ENCODE measurements around the gene SNX1.

Gene SNX1

DNA sequence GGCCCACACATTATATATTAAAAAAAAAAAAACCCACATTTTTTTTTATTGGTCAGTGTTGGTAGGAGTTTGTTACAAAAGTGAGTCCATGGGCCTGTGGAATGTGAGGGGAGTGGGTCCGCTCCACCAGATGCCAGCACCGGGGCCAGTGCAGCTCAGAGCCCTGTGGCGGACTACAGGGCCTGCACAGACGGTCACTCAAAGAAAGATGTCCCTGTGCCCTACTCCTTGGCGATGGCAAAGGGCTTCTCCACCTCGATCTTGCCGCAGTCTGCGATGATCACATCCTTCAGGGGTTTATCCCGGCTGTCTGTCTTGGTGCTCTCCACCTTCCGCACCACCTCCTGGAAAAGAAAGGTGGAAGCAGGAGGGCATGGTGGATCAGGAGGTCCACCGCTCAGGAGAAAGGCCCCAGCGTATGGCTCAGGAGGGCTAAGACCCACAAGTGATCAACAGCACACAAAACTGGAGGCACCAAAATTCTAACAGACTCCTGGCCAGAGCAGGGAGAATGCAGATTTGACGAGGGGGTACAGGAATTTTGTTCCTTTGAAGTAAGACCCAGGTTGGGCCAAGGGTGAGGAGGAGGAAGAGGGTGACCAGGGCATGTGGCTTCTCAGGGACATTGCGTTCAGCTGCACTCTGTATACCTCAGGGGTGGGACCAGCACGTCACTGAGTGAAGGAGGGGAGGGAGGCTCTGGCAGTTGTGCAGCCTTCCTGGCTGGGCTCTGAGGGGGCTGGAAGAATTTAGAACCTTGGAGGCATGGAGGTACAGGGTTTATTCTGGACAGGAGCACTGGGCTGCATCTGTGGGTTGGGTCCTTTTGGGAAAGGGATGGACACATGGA lies 60.2 kb downstream of the SNX1 start:
- no peak overlapping the region for H3K27ac ChIP-seq (ENCODE audit: extremely low read depth, low read depth, low read length)
- ChIA-PET POLR2A (interaction anchor here (0.7 kb wide), 3 partner anchors 8 to 415 kb away, joined by 3 to 6 read pairs (median 5); no protein-coding TSS in a partner anchor), CTCF (no interaction called here)
- no peak for TF ChIP-seq GLI4 (tag by site-specific recombination; IDR thresholded peaks at IDR 0.05)
- no peak for TF ChIP-seq GLI2 (tag by site-specific recombination; IDR thresholded peaks at IDR 0.05; ENCODE audit: borderline replicate concordance, low read depth)
- TF ChIP-seq, protein P1, sequence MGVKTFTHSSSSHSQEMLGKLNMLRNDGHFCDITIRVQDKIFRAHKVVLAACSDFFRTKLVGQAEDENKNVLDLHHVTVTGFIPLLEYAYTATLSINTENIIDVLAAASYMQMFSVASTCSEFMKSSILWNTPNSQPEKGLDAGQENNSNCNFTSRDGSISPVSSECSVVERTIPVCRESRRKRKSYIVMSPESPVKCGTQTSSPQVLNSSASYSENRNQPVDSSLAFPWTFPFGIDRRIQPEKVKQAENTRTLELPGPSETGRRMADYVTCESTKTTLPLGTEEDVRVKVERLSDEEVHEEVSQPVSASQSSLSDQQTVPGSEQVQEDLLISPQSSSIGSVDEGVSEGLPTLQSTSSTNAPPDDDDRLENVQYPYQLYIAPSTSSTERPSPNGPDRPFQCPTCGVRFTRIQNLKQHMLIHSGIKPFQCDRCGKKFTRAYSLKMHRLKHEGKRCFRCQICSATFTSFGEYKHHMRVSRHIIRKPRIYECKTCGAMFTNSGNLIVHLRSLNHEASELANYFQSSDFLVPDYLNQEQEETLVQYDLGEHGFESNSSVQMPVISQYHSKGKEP (tag by site-specific recombination; IDR thresholded peaks at IDR 0.05) = no peak
- TF ChIP-seq TCF7L2 (IDR thresholded peaks at IDR 0.05; ENCODE audit: borderline replicate concordance, low read depth, low read length) = no peak
- no peak for TF ChIP-seq ZNF221 (tag by site-specific recombination; IDR thresholded peaks at IDR 0.05; ENCODE audit: borderline replicate concordance)
- TF ChIP-seq ZNF354C (tag by site-specific recombination; IDR thresholded peaks at IDR 0.05; ENCODE audit: borderline replicate concordance, low read depth) = no peak
- TF ChIP-seq SALL2 (tag by site-specific recombination; IDR thresholded peaks at IDR 0.05; ENCODE audit: borderline replicate concordance) = no peak
- no peak for TF ChIP-seq ZNF48 (tag by site-specific recombination; IDR thresholded peaks at IDR 0.05)
- TF ChIP-seq, protein P2, sequence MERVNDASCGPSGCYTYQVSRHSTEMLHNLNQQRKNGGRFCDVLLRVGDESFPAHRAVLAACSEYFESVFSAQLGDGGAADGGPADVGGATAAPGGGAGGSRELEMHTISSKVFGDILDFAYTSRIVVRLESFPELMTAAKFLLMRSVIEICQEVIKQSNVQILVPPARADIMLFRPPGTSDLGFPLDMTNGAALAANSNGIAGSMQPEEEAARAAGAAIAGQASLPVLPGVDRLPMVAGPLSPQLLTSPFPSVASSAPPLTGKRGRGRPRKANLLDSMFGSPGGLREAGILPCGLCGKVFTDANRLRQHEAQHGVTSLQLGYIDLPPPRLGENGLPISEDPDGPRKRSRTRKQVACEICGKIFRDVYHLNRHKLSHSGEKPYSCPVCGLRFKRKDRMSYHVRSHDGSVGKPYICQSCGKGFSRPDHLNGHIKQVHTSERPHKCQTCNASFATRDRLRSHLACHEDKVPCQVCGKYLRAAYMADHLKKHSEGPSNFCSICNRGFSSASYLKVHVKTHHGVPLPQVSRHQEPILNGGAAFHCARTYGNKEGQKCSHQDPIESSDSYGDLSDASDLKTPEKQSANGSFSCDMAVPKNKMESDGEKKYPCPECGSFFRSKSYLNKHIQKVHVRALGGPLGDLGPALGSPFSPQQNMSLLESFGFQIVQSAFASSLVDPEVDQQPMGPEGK (tag by site-specific recombination; IDR thresholded peaks at IDR 0.05) = no peak
- no peak for TF ChIP-seq ZSCAN30 (tag by site-specific recombination; IDR thresholded peaks at IDR 0.05)
- no peak for TF ChIP-seq ZNF776 (tag by site-specific recombination; IDR thresholded peaks at IDR 0.05; ENCODE audit: borderline replicate concordance)
- peaks cover 2% of the 10 kb centered on the region; the same call in 1 of the 2 replicates for H3K4me1 ChIP-seq (ENCODE audit: control insufficient read depth, insufficient read depth, low read length)
- H3K4me3 ChIP-seq (ENCODE audit: low read depth, low read length) = no peak overlapping the region
- H3K9me3 ChIP-seq (ENCODE audit: control insufficient read depth, insufficient read depth, low read depth, low read length) = no peaks in the 10 kb centered on the region
- H3K36me3 ChIP-seq (ENCODE audit: control insufficient read depth in 2 of 2, insufficient read depth in 1 of 2, low read length in 2 of 2) = peaks cover 7 to 66% of the 10 kb centered on the region in 2 experiments; a peak in 2 of 3 replicates

DNA sequence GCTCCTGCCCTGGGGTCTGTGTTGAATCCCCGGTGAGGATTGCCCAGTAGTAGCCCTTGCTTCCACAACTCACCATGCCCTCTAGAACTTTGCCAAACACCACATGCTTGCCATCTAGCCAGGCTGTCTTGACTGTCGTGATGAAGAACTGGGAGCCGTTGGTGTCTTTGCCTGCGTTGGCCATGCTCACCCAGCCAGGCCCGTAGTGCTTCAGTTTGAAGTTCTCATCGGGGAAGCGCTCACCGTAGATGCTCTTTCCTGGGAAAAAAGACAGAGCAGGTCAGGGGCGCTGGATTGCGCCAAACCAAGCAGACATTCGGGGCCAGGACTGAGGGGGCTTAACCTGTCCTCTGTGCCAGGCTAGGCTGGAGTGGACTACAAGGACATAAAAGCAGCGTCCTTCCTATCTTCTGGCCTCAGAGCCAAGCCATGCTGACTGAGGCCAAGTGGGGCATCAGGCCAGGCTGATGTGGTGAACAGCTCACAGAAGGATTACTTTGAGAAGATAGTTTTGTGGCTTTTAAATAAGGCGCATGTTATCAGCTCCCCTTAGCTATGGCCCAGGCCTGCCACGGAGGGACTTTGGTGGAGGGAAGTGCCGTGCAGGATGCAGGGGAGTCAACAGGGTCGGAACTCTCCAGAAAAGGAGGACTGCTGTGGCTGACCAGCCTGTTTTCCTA lies 61.0 kb downstream of the SNX1 start:
- Histone ChIP-seq H3K27ac (ENCODE audit: extremely low read depth, low read depth, low read length) (no peak overlapping the region), H3K9me3 (ENCODE audit: control insufficient read depth, insufficient read depth, low read depth, low read length) (no peaks in the 10 kb centered on the region), H3K4me1 (ENCODE audit: control insufficient read depth, insufficient read depth, low read length) (peaks cover 2% of the 10 kb centered on the region; the same call in 1 of the 2 replicates), H3K36me3 (ENCODE audit: control insufficient read depth in 2 of 2, insufficient read depth in 1 of 2, low read length in 2 of 2) (peaks cover 12 to 70% of the 10 kb centered on the region in 2 experiments; a peak in 2 of 3 replicates), H3K4me3 (ENCODE audit: low read depth, low read length) (no peak overlapping the region)
- ChIA-PET POLR2A (no interaction called here), CTCF (no interaction called here)
- TF ChIP-seq BCL11B (tag by site-specific recombination; IDR thresholded peaks at IDR 0.05; ENCODE audit: low read depth) = no peak
- TF ChIP-seq ZNF48 (tag by site-specific recombination; IDR thresholded peaks at IDR 0.05) = no peak
- TF ChIP-seq, protein P3, sequence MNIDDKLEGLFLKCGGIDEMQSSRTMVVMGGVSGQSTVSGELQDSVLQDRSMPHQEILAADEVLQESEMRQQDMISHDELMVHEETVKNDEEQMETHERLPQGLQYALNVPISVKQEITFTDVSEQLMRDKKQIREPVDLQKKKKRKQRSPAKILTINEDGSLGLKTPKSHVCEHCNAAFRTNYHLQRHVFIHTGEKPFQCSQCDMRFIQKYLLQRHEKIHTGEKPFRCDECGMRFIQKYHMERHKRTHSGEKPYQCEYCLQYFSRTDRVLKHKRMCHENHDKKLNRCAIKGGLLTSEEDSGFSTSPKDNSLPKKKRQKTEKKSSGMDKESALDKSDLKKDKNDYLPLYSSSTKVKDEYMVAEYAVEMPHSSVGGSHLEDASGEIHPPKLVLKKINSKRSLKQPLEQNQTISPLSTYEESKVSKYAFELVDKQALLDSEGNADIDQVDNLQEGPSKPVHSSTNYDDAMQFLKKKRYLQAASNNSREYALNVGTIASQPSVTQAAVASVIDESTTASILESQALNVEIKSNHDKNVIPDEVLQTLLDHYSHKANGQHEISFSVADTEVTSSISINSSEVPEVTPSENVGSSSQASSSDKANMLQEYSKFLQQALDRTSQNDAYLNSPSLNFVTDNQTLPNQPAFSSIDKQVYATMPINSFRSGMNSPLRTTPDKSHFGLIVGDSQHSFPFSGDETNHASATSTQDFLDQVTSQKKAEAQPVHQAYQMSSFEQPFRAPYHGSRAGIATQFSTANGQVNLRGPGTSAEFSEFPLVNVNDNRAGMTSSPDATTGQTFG (tag by site-specific recombination; IDR thresholded peaks at IDR 0.05; ENCODE audit: borderline replicate concordance) = no peak
- no peak for TF ChIP-seq ZNF24 (tag by site-specific recombination; IDR thresholded peaks at IDR 0.05)
- TF ChIP-seq, protein P4, sequence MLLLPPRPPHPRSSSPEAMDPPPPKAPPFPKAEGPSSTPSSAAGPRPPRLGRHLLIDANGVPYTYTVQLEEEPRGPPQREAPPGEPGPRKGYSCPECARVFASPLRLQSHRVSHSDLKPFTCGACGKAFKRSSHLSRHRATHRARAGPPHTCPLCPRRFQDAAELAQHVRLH (tag by site-specific recombination; IDR thresholded peaks at IDR 0.05) = no peak
- TF ChIP-seq ZNF830 (tag by site-specific recombination; IDR thresholded peaks at IDR 0.05; ENCODE audit: low read depth) = no peak
- no peak for TF ChIP-seq ZNF426 (tag by site-specific recombination; IDR thresholded peaks at IDR 0.05)
- TF ChIP-seq OSR2 (tag by site-specific recombination; IDR thresholded peaks at IDR 0.05) = no peak
- no peak for TF ChIP-seq ZNF629 (tag by site-specific recombination; IDR thresholded peaks at IDR 0.05)
- TF ChIP-seq ZNF112 (tag by site-specific recombination; IDR thresholded peaks at IDR 0.05) = no peak
- no peak for TF ChIP-seq KLF7 (tag by site-specific recombination; IDR thresholded peaks at IDR 0.05; ENCODE audit: borderline replicate concordance)
- no peak for TF ChIP-seq KLF1 (tag by site-specific recombination; IDR thresholded peaks at IDR 0.05)
- TF ChIP-seq HOXA7 (CRISPR knock-in tag; IDR thresholded peaks at IDR 0.05; ENCODE audit: borderline replicate concordance) = no peak
- TF ChIP-seq, protein P5, sequence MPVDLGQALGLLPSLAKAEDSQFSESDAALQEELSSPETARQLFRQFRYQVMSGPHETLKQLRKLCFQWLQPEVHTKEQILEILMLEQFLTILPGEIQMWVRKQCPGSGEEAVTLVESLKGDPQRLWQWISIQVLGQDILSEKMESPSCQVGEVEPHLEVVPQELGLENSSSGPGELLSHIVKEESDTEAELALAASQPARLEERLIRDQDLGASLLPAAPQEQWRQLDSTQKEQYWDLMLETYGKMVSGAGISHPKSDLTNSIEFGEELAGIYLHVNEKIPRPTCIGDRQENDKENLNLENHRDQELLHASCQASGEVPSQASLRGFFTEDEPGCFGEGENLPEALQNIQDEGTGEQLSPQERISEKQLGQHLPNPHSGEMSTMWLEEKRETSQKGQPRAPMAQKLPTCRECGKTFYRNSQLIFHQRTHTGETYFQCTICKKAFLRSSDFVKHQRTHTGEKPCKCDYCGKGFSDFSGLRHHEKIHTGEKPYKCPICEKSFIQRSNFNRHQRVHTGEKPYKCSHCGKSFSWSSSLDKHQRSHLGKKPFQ (tag by site-specific recombination; IDR thresholded peaks at IDR 0.05) = no peak
- no peak for TF ChIP-seq ZNF23 (tag by site-specific recombination; IDR thresholded peaks at IDR 0.05; ENCODE audit: borderline replicate concordance)

Data from HEK293 (cell line).